ENCODE results near the gene C4orf33.

C4orf33 gene

GRCh38 chr4:129131343-129131742 lies 35.4 kb downstream of the C4orf33 start:
- no peak for DNase-seq

- no peak for DNase-seq
Observed at GRCh38 chr4:129136433-129136832, 40.5 kb downstream of the C4orf33 start.

DNA sequence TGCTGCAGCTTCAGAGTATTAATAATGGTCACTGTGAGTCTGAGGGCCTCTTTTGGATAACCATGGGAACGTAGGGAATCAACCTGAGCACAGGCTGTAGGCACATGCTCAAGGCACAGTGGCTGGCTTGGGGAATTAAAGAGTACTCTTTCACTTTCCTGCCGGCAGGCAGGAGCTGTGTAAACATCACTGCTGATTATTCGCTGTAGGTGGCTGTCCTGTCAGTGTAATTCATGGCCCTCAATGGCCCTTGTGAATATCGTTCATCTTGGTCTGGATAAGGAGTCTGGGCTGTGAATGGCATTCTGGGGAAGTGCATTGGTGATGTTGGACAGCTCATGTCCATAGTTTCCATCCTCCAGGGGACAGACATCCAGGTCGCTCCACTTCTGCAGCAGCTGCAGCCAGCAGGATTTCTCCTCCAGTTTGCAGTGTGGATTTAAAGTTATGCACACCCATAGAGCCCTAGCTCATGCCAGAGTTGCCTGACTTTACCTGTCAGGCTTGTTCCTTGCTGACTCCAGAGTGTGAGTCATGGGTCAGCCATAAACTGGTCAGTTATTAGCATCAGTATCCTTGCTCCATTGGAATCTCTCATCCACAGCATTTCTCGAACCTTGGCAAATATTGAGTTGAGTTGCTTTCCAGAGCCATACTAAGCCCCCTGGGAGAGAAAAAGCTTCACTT lies 43.0 kb downstream of the C4orf33 start:
- no peak for DNase-seq

DNA sequence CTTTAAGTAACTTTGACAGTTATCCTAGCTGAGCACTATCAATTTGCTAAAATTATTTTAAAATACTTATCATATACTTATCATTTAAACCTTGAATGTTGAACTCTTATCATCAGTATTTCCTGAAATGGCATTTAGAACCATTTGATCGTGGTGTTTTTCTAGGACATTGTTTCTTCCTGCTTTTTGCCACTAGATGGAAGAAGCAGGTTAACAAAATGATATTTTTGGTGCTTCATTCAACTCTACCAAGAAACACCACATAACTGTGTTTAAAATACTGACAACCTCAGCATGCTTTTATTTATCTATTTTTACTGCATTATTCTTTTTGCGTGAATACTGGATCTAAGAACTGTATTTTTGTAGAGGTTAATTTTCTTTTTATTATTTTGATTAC lies 44.6 kb downstream of the C4orf33 start:
- DNase-seq: no peak

- no peak for DNase-seq
Observed at GRCh38 chr4:129143359-129143758, 47.4 kb downstream of the C4orf33 start.

DNA sequence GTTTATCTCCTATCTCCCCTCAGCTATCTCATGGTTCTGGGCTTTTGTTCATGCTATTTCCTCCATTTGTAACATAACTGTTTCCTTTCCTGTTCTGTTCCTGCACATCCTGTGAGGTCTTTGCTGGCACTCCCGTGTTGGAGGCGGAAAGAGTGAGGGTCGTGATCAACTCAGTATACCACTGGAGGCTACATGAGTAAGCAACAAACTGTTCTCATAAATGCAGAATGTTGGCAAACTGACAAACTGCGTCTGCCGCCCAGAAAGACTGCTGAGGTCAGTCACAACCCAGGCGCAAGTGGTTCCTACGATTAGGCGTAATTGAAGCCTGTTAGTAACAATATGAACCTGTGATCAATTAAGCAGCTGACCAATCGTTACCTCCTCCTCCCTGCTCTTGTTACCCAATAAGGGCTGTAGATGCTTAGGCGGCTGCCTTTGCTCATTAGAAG lies 48.8 kb downstream of the C4orf33 start:
- no peak for DNase-seq

- DNase-seq: no peak
Observed at GRCh38 chr4:129145222-129145730, 49.3 kb downstream of the C4orf33 start.

DNA sequence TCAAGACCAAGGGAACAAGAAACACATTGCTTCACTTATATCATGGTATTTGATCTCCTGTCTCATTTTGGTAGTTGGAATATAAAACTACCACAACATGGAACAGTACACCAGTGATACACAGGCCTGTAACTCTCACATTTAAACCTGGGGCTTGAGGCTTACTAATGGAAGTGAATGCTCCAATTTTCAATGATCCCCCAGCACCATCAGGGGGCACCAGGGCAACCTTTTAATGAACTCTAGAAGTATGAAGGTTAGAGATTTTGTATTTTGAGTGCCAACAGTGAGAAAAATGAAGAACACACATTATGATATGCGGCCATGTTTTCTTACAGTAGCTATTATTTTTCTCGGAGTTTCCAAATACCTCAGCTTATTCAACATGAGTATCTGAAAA lies 50.7 kb downstream of the C4orf33 start:
- no peak for DNase-seq

- DNase-seq: no peak
Observed at GRCh38 chr4:129148892-129149291, 52.9 kb downstream of the C4orf33 start.

DNA sequence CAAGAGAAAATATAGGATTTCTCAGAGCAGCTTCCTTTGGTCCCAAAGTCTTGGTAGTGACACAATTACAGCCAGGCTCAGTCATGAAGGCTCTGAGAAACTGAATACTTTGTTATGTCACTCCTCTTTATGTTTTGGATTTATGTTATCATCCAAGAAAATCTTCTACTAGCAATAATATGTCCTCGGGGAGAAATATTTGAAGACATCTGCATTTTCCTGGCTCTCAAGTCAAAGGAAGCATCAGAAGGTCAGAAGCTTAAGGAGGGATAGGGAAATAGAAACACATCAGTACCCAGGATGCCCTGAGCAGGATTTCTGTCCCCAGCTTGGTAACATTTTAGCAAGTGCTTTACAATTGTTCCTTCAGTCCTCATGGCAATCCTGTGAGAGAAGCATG lies 54.0 kb downstream of the C4orf33 start:
- DNase-seq: no peak

DNA sequence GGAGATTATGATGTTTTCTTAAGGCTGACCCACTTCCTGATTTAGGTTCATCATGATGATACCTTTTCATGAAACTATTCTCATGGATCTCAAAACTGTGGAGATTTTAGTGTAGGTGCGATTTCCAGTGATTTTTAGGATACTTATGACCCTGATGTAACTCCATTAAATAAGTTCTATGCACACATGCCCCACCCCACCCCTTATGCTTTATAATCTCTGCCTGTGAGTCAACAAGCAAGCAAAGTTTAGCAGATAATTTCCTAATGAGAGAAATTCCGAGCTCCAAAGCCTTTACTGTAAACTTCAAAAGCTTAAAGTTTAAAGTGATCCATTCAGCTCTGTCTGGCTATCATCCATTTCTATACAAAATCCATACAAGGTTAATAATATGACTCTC lies 56.4 kb downstream of the C4orf33 start:
- DNase-seq: no peak

GRCh38 chr4:129153700-129154099 lies 57.7 kb downstream of the C4orf33 start:
- no peak for DNase-seq

DNA sequence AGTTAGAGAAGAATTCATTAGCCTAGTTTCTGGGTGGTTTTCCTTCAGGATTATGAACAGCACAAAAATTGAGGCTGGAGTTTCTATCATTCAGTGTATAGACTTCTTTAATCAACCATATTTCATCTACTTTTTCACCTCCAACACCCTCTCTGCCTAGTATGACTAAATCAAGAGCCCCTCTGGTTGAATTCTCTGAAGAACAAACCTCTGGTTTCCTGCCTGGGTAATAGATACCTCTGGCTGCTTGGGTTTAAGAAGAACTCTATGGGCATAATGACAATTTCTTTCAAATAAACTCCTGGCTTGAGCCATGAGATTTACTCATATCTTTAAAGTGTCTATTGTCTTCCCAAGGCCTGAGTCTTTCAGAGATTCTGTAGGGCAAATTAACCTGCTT lies 66.5 kb downstream of the C4orf33 start:
- DNase-seq: no peak

DNA sequence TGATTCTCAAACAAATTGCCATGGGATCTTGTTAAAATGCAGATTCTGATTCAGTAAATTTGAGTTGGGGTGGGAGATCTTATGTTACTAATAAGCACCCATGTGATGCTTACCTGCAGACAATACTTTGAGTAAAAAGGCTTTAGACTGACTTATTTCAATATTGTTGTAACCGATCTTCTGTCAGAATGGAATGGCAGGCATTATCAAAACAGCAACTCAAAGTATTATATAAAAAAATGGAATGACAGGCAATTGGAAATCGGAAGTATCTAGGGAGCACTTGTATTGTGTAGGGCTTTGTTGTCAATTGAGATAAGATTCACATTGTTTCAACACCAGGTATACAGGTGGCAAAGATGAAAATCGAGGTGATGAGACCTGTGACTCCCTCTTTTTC lies 67.5 kb downstream of the C4orf33 start:
- no peak for DNase-seq

- no peak for DNase-seq
Observed at GRCh38 chr4:129164243-129164642, 68.3 kb downstream of the C4orf33 start.

Measured in CD4-positive, alpha-beta T cell treated with Interferon alpha-2 for 1 hour (primary cell).